Stimulated activated CD4-positive, alpha-beta T cell treated with anti-CD3 and anti-CD28 coated beads, Interleukin-4, amount 100 ng/mL, for 1 hour (primary cell): ENCODE results near the gene RRP36.
"Not testable (repeated sequence)": the region's sequence is repeated elsewhere in the genome, so short reads cannot be mapped to it uniquely, and the experiment has no call there.

Experiments
- DNase-seq: peaks from one replicate; pipeline ENCODE4 v3.0.0-alpha.2; 2020

The RRP36 gene, protein sequence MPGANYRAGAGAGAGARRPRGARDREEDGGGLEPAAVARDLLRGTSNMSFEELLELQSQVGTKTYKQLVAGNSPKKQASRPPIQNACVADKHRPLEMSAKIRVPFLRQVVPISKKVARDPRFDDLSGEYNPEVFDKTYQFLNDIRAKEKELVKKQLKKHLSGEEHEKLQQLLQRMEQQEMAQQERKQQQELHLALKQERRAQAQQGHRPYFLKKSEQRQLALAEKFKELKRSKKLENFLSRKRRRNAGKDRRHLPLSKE

DNA sequence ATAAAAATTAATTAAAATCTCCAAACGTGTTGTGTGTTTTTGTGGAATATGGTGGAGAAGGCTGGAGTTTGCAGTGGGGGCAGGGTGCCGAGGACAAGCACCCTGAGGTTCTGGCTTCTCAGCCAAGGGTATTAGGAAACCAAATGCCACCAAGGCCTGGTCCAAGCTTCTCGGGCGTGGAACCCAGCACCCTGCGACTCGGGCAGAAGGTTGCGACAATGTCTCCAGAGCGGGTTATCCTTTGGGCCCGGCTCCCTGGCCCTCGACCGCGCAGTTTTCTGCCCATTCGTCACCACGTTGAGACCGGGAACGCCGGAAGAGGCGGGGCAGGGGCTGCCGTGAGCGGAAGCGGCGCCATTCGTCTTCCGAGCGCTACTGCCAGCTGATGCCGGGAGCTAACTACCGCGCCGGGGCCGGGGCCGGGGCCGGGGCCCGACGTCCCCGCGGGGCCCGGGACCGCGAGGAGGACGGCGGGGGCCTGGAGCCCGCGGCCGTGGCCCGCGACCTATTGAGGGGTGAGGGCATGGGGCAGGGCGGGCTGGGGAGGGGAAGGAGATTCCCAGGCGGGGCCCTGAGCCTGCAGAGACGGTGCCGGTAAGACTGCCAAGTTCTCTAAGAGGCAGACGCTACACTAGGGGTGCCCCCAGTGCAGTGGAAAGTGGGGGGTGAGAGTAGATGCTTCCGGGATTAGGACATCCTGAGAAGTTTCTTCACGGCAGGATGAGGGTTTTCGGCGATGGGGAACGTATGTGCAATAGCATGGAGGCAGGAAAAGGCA, at the start of gene RRP36:
Gene RRP36, plus strand, starts transcription at position 354 of the 778 bp plus-strand sequence. Its CDS starts 32 bp downstream, at position 386.
- DNase-seq: peak; percentile 80

DNA sequence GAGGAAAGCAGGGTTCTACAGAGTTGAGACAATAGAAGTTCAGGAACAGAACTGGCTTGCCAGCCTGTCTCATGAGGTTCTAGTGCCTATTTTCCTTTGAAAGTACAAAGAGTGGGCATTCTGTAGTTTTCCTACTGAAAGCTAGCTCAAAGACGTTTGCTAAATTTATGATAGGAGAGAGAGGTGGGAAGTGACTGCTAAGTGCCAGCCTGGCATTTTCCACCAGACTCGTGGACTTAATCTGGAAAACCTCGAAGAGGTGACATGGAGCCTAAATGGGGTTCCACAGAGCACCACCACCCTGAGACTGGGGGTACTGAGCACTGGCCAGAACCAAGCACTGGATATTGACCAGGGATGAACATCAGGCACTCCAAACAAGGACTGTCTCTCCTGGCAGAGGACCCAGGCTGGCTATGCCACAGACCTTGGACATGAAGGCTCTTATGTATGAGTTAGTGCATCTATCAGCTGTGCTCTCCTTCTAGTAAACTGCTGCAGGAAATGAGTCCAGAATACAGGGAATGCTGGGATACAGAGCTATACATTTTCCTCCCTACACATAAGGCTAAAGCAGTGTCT, 49.6 kb upstream of the RRP36 start:
- no peak for DNase-seq

DNA sequence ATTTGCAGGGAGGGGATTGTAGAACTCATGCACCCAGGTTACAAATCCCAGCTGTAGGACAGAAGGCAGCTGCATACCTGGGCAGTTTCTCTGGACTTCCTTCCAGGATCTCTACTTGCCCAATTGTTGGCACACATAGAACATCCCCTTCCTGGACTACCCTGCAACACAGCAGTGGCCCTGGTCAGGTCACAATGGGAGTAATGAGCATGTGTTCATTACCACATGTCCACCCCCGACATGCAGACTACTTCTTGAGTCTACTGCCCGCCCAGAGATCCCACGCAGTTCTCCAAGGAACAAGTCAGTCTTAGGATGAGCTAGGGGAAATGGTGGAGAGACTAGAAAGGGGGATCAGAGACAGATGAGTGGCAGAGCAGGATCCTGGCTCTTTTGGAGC, 47.5 kb upstream of the RRP36 start:
- DNase-seq: no peak

DNA sequence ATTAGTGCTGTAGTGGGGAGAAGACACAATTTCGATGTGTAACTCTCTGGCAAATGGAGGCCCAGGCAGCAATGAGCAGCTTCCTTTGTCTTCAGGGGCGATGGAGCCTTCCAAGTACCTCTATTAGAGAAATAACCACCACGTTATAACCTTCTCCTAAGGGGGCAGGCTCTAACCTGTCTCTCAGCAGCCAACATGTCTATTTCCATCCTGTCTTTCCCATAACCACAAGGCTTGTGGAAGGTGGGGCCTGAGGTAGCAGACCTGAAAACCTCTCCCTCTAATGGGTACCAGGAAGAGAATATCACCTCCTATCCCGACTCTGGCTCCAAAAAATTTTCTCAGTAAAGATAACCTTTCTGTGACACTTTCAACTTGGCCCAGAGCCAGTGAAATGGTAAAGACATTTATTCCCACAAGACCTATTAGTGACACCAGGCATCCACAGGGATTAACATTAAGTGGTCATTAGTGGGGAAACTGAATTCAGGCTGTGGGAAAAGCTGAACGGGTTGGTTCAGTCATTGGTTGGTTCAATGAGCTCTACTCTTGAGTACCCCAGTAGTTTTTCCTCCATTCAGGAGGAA, 46.4 kb upstream of the RRP36 start:
- no peak for DNase-seq

DNA sequence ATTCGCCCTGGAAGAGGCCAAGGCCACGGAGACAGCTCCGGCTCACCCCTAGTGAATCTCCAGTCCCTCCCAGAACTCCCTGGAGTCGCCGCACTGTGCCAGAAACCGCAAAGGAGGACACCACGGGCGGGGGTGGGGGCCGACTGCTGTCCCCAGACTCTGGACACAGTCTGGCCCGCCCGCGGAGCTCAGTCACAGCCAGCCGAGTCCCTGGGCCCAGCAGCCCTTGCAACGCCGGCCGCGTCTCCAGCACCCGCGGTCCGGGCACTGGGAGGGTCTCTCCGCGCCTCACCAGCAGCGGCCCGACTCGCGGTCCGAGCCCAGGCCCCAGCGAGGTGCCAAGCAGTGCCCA, 43.0 kb upstream of the RRP36 start:
- DNase-seq: peak; percentile 22

DNA sequence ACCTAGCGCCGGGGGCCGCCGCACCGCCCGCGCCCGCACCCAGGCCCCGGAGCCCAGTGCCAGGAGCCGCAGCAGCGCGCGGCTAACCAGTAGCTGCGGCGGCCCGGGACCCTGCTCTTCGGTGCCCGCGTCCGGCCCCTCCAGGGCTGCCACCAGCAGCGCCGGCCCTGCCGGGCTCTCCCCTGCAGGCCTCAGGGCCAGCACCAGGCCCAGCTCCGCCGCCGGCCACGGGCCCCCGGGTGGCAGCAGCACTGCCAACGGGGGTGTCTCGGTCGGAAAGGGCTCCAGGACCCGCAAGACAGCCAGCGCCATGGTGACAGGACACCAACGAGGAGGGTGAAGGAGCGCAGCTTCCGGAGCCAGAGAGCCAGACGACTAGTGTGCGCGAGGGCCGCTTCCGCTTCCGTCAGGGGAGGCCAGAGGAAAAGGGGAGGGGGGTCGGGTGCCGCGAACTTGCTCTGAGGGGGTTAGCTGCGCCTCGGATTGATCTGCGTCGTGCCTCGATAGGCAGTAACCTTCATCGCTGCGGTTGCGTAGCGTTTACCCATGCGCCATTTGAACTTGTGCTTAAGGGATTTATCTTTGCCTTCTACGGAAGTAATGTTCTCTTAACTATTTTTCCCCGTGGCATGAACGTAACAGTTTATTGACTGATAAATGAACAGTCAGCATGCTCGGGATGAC, 42.4 kb upstream of the RRP36 start, which contains the start of gene PEX6:
Gene PEX6, minus strand, starts transcription at position 343 of the 684 bp plus-strand sequence. Its CDS starts 31 bp downstream, at position 312.
- peak; percentile 91 for DNase-seq

- DNase-seq: no peak
These were observed 41.8 kb upstream of the RRP36 start for GRCh38 chr6:42979523-42980177.

DNA sequence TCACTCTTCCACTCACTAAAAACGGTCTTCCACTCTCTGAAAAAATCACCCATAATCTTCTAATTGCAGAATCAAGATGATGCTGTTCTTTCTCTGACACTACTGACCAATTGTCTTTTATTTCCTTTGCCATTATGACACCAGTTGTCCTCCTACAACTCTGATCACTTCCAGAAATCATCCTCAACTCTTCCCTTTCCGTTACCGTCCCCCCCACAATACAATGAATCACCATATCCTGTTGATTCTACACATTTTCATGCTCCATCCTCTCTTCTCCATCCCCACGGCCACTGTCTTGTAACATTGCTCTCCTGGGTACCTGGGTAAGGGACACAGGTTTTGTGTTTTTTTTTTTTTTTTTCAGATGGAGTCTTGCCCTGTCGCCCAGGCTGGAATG, 39.6 kb upstream of the RRP36 start:
- no peak for DNase-seq

GRCh38 chr6:42984001-42984923, 37.2 kb upstream of the RRP36 start, which contains the start of gene PPP2R5D:
TSS of gene PPP2R5D (plus strand) at chr6:42984570. CDS start at chr6:42984678, 108 bp downstream.
- peak; percentile 95 for DNase-seq

DNA sequence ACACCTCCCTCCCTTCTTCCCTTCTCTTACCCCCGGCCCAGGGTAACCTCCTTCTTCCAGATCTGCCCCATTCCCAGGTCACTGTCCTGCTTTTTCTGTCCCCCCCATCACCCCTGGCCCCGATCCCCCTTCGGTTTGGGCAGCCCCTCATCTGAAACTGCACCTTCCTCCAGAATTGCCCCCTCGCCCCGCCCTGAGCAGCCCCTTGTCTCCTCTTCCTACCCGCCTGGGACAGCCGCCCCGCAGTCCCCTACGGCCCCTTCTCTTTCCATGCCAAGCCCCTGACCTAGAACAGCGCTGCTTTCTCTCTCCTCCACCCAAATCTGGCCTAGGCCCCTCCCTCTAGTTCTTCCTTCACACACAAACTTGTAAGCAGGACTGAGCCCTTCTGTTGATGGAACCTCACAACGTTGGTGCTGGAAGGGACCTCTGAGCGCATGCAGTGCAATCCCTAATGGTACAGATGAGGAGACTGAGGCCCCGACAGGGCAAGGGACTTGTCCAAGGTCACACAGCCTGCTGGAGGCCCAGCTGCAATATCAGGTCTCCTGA, 36.4 kb upstream of the RRP36 start:
- DNase-seq: peak; percentile 9

GRCh38 chr6:42987533-42988451, 33.6 kb upstream of the RRP36 start:
- DNase-seq: no peak

DNA sequence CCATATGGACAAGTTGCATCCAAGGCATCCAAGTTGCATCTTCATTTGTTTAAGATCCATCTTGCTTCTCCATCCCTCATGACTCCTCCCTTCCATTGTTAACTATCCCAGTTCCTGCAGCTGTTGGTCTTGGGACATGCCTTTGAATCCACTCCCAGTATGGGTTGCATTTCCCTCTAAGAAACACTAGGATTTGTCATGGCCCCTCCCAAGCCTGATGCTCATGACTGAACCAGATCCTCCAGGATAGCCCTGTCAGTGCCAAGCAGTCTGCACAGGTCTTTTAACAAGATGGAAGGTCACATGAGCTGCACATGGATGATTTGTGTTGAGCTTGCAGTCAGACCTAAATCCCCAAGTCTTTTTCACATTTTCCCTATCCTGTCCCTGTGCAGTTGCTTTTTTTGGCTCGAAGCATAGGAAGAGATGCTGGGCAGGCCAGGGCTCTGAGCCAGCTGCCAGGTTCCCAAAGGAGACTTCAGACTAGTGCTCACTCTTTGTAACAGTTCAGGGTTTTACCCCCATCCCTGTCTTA, 32.9 kb upstream of the RRP36 start:
- DNase-seq: no peak

GRCh38 chr6:42989923-42990322, 31.5 kb upstream of the RRP36 start:
- DNase-seq: no peak

GRCh38 chr6:42993445-42993844, 28.0 kb upstream of the RRP36 start:
- no peak for DNase-seq

DNA sequence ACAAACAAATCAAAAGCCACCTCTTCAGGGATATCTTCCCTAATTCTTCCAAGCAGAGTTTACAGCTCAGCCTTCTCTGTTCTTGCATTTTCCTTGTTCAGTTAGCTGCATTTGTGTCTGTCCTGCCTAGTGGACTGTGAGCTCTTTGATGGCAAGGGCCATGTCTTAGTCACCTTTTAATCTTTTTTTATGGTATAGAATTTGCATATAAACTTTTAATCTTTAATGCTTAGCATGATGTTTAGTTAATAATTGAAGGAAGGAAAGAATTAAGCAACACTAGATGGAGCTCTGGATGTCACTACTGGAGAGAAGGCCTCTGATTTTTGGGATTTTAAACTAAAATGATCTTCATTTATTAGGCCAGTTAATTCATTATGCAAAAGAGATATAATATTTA, 24.9 kb upstream of the RRP36 start:
- no peak for DNase-seq

GRCh38 chr6:42998205-42998604, 23.2 kb upstream of the RRP36 start:
- DNase-seq: not testable (repeated sequence)

GRCh38 chr6:43001843-43002242, 19.6 kb upstream of the RRP36 start:
- no peak for DNase-seq

DNA sequence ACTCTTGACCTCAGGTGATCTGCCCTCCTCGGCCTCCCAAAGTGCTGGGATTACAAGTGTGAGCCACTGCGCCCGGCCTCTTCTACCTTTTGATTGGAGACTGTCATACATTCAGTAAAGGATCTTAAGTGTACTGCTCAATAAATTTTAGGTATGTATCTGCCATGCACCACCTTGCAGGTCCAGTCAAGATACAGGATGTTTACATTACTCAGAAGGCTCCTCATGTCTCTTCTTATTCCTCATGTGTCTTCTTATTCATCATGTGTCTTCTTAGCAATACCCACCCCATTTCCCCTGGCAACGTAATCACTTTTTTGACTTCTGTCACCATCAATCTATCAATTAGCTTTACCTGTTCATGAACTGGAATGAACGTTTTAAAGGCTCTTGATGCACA, 15.6 kb upstream of the RRP36 start:
- no peak for DNase-seq

GRCh38 chr6:43006251-43006650, 15.2 kb upstream of the RRP36 start:
- DNase-seq: no peak
